ENCODE data around the gene TRANK1. TPM values are rescaled to one million over a fixed set of nuclear protein-coding genes. Genes with fewer than 3 reads are reported as not detected.
A peak's percentile ranks its signal among the peaks of the same experiment; 100 is the strongest.

Gene TRANK1
- 16.3 to 21.6 TPM (median 18.5 TPM) in 3 replicates for total RNA-seq
- long read RNA-seq, result 0 reads

- Mint-ChIP-seq H3K4me3 (ENCODE audit: unreplicated experiment) (peak within 1 kb of the TSS; percentile 84), H3K36me3 (ENCODE audit: low read depth) (peaks cover 10% of the 10 kb centered on the region), H3K27me3 (ENCODE audit: low read depth) (no peaks in the 10 kb centered on the region), H3K9me3 (ENCODE audit: low read depth) (peaks cover 22% of the 10 kb centered on the region), H3K4me1 (ENCODE audit: low read depth) (peaks cover 13% of the 10 kb centered on the region), H3K27ac (ENCODE audit: unreplicated experiment) (peak within 1 kb of the TSS; percentile 87)
- no peak for DNase-seq (ENCODE audit: low spot score)
- no peak for TF ChIP-seq CTCF (IDR thresholded peaks at IDR 0.05)
Measured at GRCh38 chr3:36944641-36945270, at the start of gene TRANK1. Gene TRANK1, minus strand, starts transcription at chr3:36945054. Its CDS starts 245 bp downstream, at chr3:36944809.

- H3K27me3 Mint-ChIP-seq (ENCODE audit: low read depth), result no peaks in the 10 kb centered on the region
- no peak within 1 kb of the TSS for H3K27ac Mint-ChIP-seq (ENCODE audit: unreplicated experiment)
- H3K36me3 Mint-ChIP-seq (ENCODE audit: low read depth), result peaks cover 18% of the 10 kb centered on the region
- TF ChIP-seq CTCF (IDR thresholded peaks at IDR 0.05), result no peak
- no peak within 1 kb of the TSS for H3K4me3 Mint-ChIP-seq (ENCODE audit: unreplicated experiment)
- peak; percentile 95 for DNase-seq (ENCODE audit: low spot score)
- H3K9me3 Mint-ChIP-seq (ENCODE audit: low read depth), result no peaks in the 10 kb centered on the region
- peaks cover 34% of the 10 kb centered on the region for H3K4me1 Mint-ChIP-seq (ENCODE audit: low read depth)
Measured at GRCh38 chr3:36993326-36994283, 48.8 kb upstream of the TRANK1 start, which contains the start of gene MLH1. Gene MLH1, plus strand, starts transcription at chr3:36993518. Its CDS starts 30 bp downstream, at chr3:36993548.

- Mint-ChIP-seq H3K36me3 (ENCODE audit: low read depth) (peaks cover 19% of the 10 kb centered on the region), H3K4me1 (ENCODE audit: low read depth) (peaks cover 42% of the 10 kb centered on the region), H3K27me3 (ENCODE audit: low read depth) (no peaks in the 10 kb centered on the region), H3K9me3 (ENCODE audit: low read depth) (no peaks in the 10 kb centered on the region), H3K4me3 (ENCODE audit: unreplicated experiment) (no peak within 1 kb of the TSS), H3K27ac (ENCODE audit: unreplicated experiment) (no peak within 1 kb of the TSS)
- TF ChIP-seq CTCF (IDR thresholded peaks at IDR 0.05), result peak; percentile 70
- peak; percentile 99 for DNase-seq (ENCODE audit: low spot score)
Measured at GRCh38 chr3:36992806-36993325, 48.0 kb upstream of the TRANK1 start, which contains the start of gene EPM2AIP1. Gene EPM2AIP1, minus strand, starts transcription at chr3:36993131. Its CDS starts 54 bp downstream, at chr3:36993077.

GRCh38 chr3:36991923-36992805, 47.3 kb upstream of the TRANK1 start:
- Mint-ChIP-seq H3K4me3 (ENCODE audit: unreplicated experiment) (no peak overlapping the region), H3K4me1 (ENCODE audit: low read depth) (peaks cover 43% of the 10 kb centered on the region), H3K36me3 (ENCODE audit: low read depth) (peaks cover 18% of the 10 kb centered on the region), H3K27ac (ENCODE audit: unreplicated experiment) (no peak overlapping the region), H3K27me3 (ENCODE audit: low read depth) (no peaks in the 10 kb centered on the region), H3K9me3 (ENCODE audit: low read depth) (no peaks in the 10 kb centered on the region)
- TF ChIP-seq CTCF (IDR thresholded peaks at IDR 0.05), result no peak
- DNase-seq (ENCODE audit: low spot score), result no peak
